A673 (cell line): ENCODE measurements around the gene SAMD11. TPM values are rescaled to one million over a fixed set of nuclear protein-coding genes. Genes with fewer than 3 reads are reported as not detected.

Source experiments
- BruUV-seq: library from RNA; stranded (reverse); fragments of 400-500 nt; replicated peaks from 2 replicates; lab custom pipeline; 2021; lab: Mats Ljungman, UMichigan
- CTCF ChIA-PET: fragments of 300-600 bp; sonication (Branson Sonifier 250); formaldehyde crosslinking; loops from one replicate; lab custom pipeline; 2022; ENCODE audit warnings: antibody characterized with exemption; lab: Charles Lee
- POLR2A ChIA-PET: fragments of 300-600 bp; sonication (Branson Sonifier 250); formaldehyde crosslinking; loops from one replicate; lab custom pipeline; 2022; ENCODE audit warnings: antibody characterized with exemption; ENCODE audit not compliant: low non-redundant PET; lab: Charles Lee
- DNase-seq: peaks from one replicate; pipeline ENCODE4 v3.0.0-alpha.2; 2015; ENCODE audit warnings: low spot score
- H3K27ac ChIP-seq: fragments of 200-600 bp; sonication (generic); 2 replicates; pipeline ENCODE4 v1.5.1; 2016; ENCODE audit warnings: mixed run types, low read depth, mild to moderate bottlenecking, mixed read lengths, antibody characterized with exemption, low read length; ENCODE audit not compliant: poor library complexity, severe bottlenecking
- H3K27me3 ChIP-seq: fragments of 200-600 bp; sonication (generic); replicated peaks from 2 replicates; pipeline ENCODE4 v1.6.1; 2017; ENCODE audit warnings: mixed run types, low read depth, mild to moderate bottlenecking, mixed read lengths, antibody characterized with exemption, low read length; ENCODE audit not compliant: insufficient read depth, poor library complexity
- H3K36me3 ChIP-seq: fragments of 200-600 bp; sonication (generic); 2 replicates; pipeline ENCODE4 v1.6.1; 2016; ENCODE audit warnings: mixed run types, mild to moderate bottlenecking, mixed read lengths, antibody characterized with exemption, low read length; ENCODE audit not compliant: insufficient read depth, poor library complexity, severe bottlenecking
- H3K4me1 ChIP-seq: fragments of 200-600 bp; sonication (generic); 2 replicates; pipeline ENCODE4 v1.6.1; 2017; ENCODE audit warnings: mixed run types, mild to moderate bottlenecking, mixed read lengths, antibody characterized with exemption, low read length; ENCODE audit not compliant: insufficient read depth, poor library complexity, severe bottlenecking
- H3K4me3 ChIP-seq: fragments of 200-600 bp; sonication (generic); 2 replicates; pipeline ENCODE4 v1.5.1; 2016; ENCODE audit warnings: low read depth, mixed run types, mild to moderate bottlenecking, mixed read lengths, low read length; ENCODE audit not compliant: poor library complexity, severe bottlenecking
- H3K9me3 ChIP-seq: fragments of 200-600 bp; sonication (generic); 2 replicates; pipeline ENCODE4 v1.6.1; 2016; ENCODE audit warnings: mixed run types, low read depth, mild to moderate bottlenecking, mixed read lengths, antibody characterized with exemption, low read length; ENCODE audit not compliant: poor library complexity, severe bottlenecking
- EZH2 ChIP-seq: fragments of 200-600 bp; sonication (generic); IDR thresholded peaks from 2 replicates; pipeline ENCODE4 v1.6.1; 2017; ENCODE audit warnings: borderline replicate concordance, low read depth, mild to moderate bottlenecking, mixed read lengths, antibody characterized with exemption, low read length; ENCODE audit not compliant: poor library complexity, severe bottlenecking
- intact Hi-C: fragments of 100-400 bp; cut with micrococcal nuclease; formaldehyde crosslinking; loops from one replicate; pipeline ENCODE4 v1.10.0; 2022; ENCODE audit not compliant: unreplicated experiment
- total RNA-seq: library from RNA; stranded (reverse); gene quantifications from 2 replicates; pipeline ENCODE4 v1.2.3, GENCODE V29; 2021
- TF ChIP-seq, protein P1 (sequence below): fragments of 300-800, 200-600 bp; sonication (generic); conservative IDR thresholded peaks from 2 replicates; pipeline ENCODE4 v1.5.1; 2017; ENCODE audit warnings: low read depth, mild to moderate bottlenecking, antibody characterized with exemption, low read length, moderate library complexity, mixed read lengths

SAMD11 gene
- total RNA-seq, 1 experiment from 2014 or later = 28.4 TPM

DNA sequence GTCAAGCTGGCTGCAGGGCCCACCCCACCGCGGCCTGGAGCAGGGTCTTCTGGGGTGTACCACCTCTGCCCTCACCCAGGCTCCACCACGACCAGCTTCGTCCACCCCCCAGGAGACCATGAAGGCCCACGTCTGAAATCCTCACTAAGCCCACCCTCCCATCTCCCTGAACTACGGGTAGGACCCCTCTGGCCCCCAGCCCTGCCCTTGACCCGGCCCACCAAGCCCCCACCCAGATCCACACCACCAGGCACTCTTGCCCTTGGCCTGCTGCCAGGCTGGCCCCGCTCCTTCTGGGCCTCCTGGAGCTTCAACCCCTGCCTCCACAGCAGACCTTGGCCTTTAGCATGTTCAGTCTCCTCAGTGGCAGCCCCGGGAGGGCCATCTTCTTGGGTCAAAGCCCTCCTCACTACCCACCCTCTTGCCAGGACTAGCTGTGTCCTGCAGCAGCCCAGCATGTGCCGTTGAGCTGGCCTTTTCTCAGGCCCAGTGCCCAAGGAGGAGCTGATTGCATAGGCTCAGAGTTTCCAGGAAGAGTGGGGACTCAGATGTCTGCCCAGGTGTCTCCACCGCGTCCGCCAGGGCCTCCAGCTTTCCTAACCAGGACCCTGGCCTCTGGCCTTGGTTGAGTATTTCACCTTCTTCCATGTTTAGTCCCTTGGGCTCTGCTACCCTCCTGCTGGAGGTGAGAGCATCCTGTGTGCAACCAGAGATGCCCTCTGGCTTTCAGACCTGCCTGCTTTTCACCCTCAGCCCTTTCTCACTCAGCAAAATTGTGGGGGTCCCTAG is 17.7 kb upstream of the SAMD11 start:
- Histone ChIP-seq H3K27me3 (no peaks in the 10 kb centered on the region), H3K4me3 (peak overlapping the region; percentile 54), H3K4me1 (peaks cover 30% of the 10 kb centered on the region), H3K36me3 (no peaks in the 10 kb centered on the region), H3K27ac (no peak overlapping the region), H3K9me3 (no peaks in the 10 kb centered on the region)
- no TSS peak for BruUV-seq
- ChIA-PET CTCF (interaction anchor here (0.6 to 1.2 kb wide), 2 partner anchors 37 to 49 kb away, joined by 3 to 4 read pairs; no protein-coding TSS in a partner anchor), POLR2A (no interaction called here)
- TF ChIP-seq, protein P1, sequence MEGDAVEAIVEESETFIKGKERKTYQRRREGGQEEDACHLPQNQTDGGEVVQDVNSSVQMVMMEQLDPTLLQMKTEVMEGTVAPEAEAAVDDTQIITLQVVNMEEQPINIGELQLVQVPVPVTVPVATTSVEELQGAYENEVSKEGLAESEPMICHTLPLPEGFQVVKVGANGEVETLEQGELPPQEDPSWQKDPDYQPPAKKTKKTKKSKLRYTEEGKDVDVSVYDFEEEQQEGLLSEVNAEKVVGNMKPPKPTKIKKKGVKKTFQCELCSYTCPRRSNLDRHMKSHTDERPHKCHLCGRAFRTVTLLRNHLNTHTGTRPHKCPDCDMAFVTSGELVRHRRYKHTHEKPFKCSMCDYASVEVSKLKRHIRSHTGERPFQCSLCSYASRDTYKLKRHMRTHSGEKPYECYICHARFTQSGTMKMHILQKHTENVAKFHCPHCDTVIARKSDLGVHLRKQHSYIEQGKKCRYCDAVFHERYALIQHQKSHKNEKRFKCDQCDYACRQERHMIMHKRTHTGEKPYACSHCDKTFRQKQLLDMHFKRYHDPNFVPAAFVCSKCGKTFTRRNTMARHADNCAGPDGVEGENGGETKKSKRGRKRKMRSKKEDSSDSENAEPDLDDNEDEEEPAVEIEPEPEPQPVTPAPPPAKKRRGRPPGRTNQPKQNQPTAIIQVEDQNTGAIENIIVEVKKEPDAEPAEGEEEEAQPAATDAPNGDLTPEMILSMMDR = no peak
- no peak for TF ChIP-seq EZH2
- intact Hi-C loops = loop anchor here (2.0 kb wide), 1 partner anchor 35 kb away; no protein-coding TSS in a partner anchor
- no peak for DNase-seq

DNA sequence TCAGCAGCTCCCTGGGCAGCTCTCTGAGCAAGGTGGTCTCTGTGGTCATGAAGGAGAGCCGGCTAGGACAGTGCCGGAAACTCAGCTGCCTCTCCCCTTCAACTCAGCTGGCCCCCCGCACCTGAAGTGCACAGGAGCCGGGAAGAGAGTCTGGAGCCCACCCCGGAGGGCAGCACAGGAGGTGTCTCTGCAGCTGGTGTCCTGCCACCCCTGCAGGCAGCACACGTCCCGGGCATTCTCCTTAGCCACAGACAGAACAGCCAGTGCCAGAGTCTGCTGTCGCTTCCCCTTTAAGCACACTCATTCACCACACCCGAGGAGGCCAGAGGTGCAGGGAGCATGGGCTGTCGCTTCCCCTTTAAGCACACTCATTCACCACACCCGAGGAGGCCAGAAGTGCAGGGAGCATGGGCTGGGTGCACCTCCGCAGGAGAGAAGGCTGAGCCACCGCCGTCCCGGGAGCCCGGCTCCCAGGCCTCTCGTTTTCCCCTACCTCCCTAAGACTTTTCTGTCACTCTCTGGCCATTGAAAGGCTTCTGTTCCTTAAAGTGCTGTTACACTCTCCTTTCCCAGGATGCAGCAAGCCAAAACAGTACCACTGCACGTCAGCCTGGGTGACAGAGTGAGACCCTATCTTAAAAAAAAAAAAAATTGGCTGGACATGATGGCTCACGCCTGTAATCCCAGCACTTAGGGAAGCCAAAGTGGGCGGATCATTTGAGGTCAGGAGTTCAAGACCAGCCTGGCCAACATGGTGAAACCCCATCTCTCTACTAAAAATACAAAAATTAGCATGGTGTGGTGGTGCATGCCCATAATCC is 16.9 kb upstream of the SAMD11 start:
- Histone ChIP-seq H3K4me1 (peaks cover 37% of the 10 kb centered on the region), H3K27me3 (no peaks in the 10 kb centered on the region), H3K9me3 (no peaks in the 10 kb centered on the region), H3K27ac (no peak overlapping the region), H3K4me3 (no peak overlapping the region), H3K36me3 (no peaks in the 10 kb centered on the region)
- intact Hi-C loops = no loop called here
- DNase-seq = no peak
- BruUV-seq = no TSS peak
- TF ChIP-seq, protein P1 = no peak
- no peak for TF ChIP-seq EZH2
- POLR2A ChIA-PET = no interaction called here
- CTCF ChIA-PET = interaction anchor here (0.6 kb wide), 1 partner anchor 37 kb away, joined by 3 read pairs; no protein-coding TSS in a partner anchor

DNA sequence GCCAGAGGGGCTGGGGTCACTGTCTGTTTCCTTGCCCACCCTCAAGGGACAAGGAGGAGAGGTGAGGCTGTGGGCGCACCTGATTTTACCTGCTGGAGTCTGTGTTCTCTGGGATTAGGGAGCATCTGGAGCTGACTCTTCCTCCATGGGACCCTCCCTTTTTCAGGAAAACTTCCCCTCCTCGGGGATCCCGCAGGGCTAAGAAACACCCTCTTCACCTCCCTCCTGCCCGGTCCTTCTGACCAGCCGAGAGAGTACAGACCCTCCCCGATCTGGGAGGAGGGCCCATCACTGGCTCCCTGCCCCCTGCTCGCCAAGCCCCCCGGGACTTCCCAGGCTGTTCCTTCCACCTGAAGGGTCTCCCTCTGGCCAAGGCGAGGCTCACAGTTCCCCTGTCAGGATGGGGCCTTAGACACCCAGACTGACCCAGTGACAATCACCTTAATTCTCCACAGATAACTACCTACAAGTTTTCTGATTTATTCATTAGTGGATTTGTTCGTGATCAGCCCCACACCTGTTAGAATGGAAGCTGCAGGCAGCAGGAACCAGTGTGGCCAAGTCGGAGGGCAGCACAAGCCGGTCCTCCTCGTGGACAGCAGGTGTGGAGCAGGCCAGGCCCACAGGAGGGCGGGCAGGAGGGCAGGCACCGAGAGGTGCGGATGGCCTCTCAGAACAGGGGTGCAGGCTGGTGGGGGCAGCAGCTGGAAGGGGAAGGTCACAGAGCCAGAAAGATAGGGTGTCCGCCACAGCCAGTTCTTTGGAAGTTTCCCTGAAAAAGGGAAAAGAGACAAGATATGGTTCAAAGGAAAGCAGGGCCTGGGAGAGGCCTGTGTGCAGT is 15.9 kb upstream of the SAMD11 start:
- CTCF ChIA-PET = no interaction called here
- Histone ChIP-seq H3K27me3 (no peaks in the 10 kb centered on the region), H3K27ac (no peak overlapping the region), H3K4me3 (no peak overlapping the region), H3K9me3 (no peaks in the 10 kb centered on the region), H3K4me1 (peaks cover 37% of the 10 kb centered on the region), H3K36me3 (no peaks in the 10 kb centered on the region)
- POLR2A ChIA-PET = no interaction called here
- BruUV-seq = no TSS peak
- DNase-seq = no peak
- intact Hi-C loops = no loop called here
- TF ChIP-seq EZH2 = no peak
- TF ChIP-seq, protein P1 = no peak
